Measurements from ENCODE around the gene EML1.

The EML1 gene

GRCh38 chr14:99928963-99929362 is 135.8 kb downstream of the EML1 start:
- TF ChIP-seq CTCF (IDR thresholded peaks at IDR 0.05; ENCODE audit: insufficient read depth, low read length) (no peak), POLR2AphosphoS5 (IDR thresholded peaks at IDR 0.05; ENCODE audit: low read depth) (no peak), REST (IDR thresholded peaks at IDR 0.05; ENCODE audit: insufficient replicate concordance, low read depth) (no peak), SPI1 (IDR thresholded peaks at IDR 0.05; ENCODE audit: borderline replicate concordance, low read depth) (no peak), GABPA (IDR thresholded peaks at IDR 0.05; ENCODE audit: low read depth) (no peak)
- Histone ChIP-seq H3K27ac (replicated peaks) (no peak overlapping the region), H3K4me3 (replicated peaks; ENCODE audit: insufficient read depth, low read length) (no peak overlapping the region), H3K27me3 (ENCODE audit: insufficient read depth, poor library complexity, severe bottlenecking) (no peaks in the 10 kb centered on the region)
- no peak for DNase-seq (ENCODE audit: low read depth in 1 of 2, low spot score in 1 of 2)

GRCh38 chr14:99929601-99930000 is 136.4 kb downstream of the EML1 start:
- no peak for DNase-seq (ENCODE audit: low read depth in 1 of 2, low spot score in 1 of 2)
- H3K27me3 ChIP-seq (ENCODE audit: insufficient read depth, poor library complexity, severe bottlenecking) = no peaks in the 10 kb centered on the region
- no peak overlapping the region for H3K4me3 ChIP-seq (replicated peaks; ENCODE audit: insufficient read depth, low read length)
- TF ChIP-seq POLR2AphosphoS5 (IDR thresholded peaks at IDR 0.05; ENCODE audit: low read depth) = no peak
- TF ChIP-seq CTCF (IDR thresholded peaks at IDR 0.05; ENCODE audit: insufficient read depth, low read length) = no peak
- no peak for TF ChIP-seq REST (IDR thresholded peaks at IDR 0.05; ENCODE audit: insufficient replicate concordance, low read depth)
- no peak for TF ChIP-seq GABPA (IDR thresholded peaks at IDR 0.05; ENCODE audit: low read depth)
- TF ChIP-seq SPI1 (IDR thresholded peaks at IDR 0.05; ENCODE audit: borderline replicate concordance, low read depth) = no peak
- H3K27ac ChIP-seq (replicated peaks) = no peak overlapping the region

GRCh38 chr14:99930420-99931274 is 137.4 kb downstream of the EML1 start:
- H3K4me3 ChIP-seq (replicated peaks; ENCODE audit: insufficient read depth, low read length) = no peak overlapping the region
- TF ChIP-seq REST (IDR thresholded peaks at IDR 0.05; ENCODE audit: insufficient replicate concordance, low read depth) = no peak
- no peak for TF ChIP-seq SPI1 (IDR thresholded peaks at IDR 0.05; ENCODE audit: borderline replicate concordance, low read depth)
- TF ChIP-seq POLR2AphosphoS5 (IDR thresholded peaks at IDR 0.05; ENCODE audit: low read depth) = no peak
- no peak for TF ChIP-seq CTCF (IDR thresholded peaks at IDR 0.05; ENCODE audit: insufficient read depth, low read length)
- TF ChIP-seq GABPA (IDR thresholded peaks at IDR 0.05; ENCODE audit: low read depth) = no peak
- no peaks in the 10 kb centered on the region for H3K27me3 ChIP-seq (ENCODE audit: insufficient read depth, poor library complexity, severe bottlenecking)
- no peak overlapping the region for H3K27ac ChIP-seq (replicated peaks)
- DNase-seq (ENCODE audit: low read depth in 1 of 2, low spot score in 1 of 2) = no peak
